ELR (cell line): ENCODE data around the gene DIAPH3.

Source experiments
- DNase-seq: peaks from one replicate; pipeline ENCODE4 v3.0.0-alpha.2; 2015; ENCODE audit warnings: low read depth

DIAPH3 gene

GRCh38 chr13:59625111-59625510, 538.6 kb downstream of the DIAPH3 start:
- no peak for DNase-seq

DNA sequence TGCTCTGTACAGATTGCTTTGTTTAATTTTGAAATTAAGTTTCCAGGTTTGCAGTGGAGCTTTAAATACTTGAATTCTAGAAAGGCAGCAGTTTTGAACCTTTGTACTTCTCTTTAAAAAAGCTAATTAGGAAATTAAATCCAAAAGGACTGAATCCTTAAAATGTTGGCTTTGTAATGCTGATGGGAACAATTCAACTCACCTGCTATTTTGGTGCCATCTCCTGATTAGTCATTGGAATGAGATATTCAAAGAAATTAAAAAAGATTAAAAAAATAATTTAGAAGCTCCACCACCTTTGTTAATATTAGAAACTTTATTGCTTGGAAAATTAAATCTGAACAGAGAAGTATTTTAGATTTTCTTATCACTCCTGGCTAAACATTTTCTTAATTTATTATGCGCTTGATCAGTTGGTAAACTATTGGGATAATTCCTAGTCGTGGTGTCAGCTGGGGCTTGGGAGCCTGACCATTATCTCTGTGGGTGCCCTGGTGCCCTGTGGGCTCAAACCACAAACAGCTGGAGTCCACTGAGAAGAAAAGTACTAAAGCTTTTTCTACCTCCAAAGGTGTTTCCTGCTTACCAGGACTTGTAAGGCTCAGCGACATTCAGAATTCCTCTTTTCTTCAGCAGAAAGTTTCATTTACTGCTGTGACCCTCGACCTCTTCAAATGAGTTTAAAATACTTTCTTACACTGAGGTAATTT, 540.4 kb downstream of the DIAPH3 start:
- DNase-seq = no peak

- DNase-seq = no peak
Measured at GRCh38 chr13:59621773-59622172, 542.0 kb downstream of the DIAPH3 start.
